Measurements from ENCODE around the gene IGBP1.
"Not testable (repeated sequence)": the region's sequence is repeated elsewhere in the genome, so short reads cannot be mapped to it uniquely, and the experiment has no call there.

The IGBP1 gene

DNA sequence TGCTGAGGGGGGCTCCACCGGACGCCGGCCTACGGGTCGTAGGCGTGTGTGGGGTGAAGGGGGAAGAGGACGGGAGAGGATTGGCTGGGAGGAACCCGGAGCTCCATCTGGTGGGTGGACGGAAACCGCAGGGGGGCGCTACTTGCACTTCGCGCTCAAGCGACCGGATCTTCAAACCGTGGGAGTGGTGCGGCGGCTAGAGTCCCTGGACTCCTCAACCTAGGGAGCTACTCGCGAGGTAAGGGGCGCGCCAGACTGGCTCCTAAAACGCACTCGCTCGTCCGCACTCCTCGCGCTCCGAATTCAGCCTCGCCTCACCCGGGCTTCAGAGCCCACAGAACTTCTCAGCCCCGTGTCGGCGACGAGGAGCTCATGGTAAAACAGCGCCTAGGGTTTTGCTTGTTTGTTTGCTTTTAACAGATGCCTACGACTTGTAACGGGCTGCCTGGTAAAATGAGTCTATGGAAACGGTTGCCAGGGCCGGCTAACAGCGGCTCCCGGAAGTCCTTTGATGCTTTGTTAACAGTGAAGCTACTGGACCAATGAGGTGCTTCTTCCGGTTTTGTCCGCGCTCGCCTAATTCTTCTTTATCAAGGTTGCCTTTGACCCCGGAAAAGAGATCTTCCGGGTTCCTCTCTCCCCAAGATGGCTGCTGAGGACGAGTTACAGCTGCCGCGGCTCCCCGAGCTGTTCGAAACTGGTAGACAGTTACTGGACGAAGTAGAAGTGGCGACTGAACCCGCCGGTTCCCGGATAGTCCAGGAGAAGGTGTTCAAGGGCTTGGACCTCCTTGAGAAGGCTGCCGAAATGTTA is at the start of gene IGBP1:
IGBP1 (plus strand) TSS at position 145 of the 813 bp plus-strand sequence; CDS start at position 646, 501 bp downstream.
- DNase-seq, result peak; percentile 79

DNA sequence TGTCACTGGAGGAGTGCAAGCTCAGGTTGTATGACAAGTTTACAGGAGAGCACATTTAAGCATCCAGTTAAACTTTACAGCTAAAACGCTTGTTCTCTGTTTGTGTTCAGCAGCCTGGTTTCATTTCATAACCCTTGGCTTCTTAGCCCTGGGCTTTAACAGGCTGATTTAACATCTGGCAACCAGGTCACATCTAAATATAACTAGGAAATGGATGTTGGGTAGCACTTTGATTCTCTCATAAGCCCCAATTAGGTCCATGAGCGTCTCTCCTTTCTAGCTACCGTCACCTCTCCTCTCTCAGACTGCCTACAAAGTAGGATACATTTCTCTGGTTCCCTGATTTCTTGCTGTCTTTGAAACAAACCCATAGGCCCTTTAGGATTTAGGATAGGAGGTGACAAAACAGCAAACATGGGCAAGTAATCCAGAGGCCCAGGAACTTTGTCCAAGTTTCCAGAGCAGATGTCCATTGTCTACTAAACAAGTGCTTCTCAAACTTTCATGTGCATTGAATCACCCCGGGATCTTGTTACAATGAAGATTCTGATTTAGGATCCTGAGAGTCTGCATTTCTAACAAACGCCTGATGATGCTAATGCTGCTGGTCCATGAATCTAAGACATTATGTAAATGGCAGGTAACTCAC is 48.5 kb upstream of the IGBP1 start:
- no peak for DNase-seq

DNA sequence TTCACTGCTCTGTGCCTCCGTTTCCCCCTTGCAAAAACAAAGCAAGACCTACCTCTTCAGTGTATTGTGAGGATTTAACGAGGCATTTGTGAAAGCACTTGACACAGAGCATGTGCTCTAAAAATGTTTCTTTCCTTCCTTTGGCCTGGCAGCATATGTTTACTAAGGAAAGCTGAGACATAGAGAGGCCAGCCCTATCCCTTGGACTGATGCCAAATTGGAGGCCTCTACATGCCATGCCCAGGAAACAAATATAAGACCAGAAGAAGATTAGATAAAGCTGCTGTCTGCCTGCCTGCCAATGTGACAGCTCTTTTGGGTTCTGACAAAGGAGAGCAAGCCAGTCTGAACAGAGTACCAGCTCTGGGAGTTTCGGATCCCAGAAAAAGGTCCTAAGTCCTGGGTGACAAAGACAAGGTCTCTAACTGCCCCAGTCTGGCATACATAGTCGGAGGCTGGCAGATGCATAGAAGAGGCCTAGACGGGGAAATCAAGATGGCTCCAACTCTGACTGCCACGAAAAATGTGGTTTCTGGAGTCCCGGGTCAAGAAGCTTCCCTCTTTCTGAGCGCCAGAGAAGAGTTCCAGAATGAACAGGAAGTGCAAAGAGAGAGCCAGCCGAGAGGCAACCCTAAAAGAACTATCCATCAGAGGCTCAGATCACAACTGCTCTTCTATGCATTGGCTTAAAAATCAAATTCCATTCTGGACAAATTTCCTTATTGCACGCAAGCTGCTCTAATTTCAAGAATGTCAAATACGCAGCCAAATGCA is 45.2 kb upstream of the IGBP1 start:
- no peak for DNase-seq

DNA sequence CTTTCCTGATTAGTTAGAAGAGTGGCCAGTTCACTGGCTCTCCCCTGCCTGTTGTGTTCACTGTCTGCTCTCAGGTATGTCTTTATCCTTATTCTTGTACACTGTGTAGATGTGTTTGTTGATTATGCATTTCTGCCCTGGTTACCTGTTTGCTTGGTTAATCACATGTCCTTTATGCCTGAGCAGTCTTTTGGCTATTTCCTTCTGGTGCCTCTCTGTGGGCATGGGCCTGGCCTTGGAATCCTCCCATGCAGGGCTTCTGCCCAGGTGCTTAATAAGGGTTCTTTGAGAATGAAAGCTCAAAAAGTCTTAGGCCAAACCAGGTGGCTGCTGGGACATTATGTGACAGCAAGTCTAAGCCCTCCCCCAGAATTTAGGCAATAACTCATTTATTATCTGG is 44.5 kb upstream of the IGBP1 start:
- DNase-seq, result no peak

DNA sequence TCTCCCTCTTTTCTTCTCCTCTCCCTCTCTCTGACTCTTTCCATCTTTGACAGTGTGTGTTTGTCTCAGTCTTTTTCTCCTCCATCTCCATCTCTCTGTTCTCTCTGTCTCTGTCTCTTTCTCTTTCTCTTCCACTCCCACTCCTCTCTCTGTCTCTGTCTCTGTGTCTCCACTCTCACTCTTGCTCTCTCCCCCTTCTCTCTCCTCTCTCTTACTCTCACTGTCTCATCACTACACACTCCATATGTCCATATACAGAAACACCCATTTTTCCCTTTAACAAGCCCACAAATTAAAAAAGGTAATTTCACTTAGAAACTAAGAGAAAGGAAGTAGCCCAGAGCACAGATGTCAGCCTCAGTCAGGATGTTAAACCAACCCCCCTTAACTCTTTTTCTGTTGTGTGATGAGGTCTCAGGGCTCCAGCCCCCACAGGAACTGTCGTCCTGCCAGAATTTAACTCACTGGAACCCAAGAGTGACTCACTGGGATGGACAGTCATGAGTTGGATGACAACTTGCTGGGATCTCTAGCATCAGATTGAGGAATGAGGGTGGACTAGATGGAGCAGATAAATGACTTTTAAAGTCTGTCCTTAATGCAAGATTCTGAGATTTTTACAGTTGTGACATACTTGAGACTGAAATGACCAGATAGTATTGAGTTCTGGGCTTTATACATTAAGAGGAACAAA is 43.5 kb upstream of the IGBP1 start:
- no peak for DNase-seq

DNA sequence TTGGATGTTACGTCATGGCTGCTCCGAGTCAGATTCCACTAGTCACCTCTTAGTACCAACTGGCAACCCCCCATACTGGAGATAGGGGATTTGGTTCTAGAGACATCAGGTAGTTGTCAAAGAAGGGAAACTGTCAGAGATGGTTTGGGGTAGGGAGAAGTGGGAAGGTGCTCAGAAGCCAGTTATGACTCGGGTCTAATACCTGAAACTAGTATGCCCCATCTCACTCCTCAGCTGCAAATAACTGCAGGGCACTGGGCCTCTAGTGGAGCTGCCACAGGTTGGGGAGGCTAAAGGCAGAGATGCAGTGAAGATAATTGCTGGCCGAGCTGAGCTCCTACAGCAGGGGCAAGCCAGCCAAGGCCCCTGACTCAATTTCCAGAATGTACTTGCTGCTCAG is 41.0 kb upstream of the IGBP1 start:
- DNase-seq, result no peak

DNA sequence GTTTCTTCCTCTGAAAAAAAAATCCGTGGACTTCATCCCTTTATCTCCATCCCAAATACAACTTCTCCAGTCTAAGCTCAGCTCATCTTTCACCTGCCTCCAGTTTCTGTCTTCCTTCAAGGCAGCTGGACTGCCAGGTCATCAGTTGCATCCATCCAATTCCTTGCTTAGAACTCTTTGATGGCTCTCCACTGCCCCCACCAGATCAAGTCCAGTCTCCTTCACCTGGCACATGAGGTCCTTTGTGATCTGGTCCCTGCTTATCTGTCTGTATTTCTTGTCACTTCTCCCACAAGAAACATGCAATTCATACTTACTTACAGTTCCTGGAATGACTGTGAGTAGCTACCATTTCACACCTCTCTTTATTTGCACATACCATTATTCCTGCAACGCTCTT is 37.2 kb upstream of the IGBP1 start:
- peak; percentile 1 for DNase-seq

DNA sequence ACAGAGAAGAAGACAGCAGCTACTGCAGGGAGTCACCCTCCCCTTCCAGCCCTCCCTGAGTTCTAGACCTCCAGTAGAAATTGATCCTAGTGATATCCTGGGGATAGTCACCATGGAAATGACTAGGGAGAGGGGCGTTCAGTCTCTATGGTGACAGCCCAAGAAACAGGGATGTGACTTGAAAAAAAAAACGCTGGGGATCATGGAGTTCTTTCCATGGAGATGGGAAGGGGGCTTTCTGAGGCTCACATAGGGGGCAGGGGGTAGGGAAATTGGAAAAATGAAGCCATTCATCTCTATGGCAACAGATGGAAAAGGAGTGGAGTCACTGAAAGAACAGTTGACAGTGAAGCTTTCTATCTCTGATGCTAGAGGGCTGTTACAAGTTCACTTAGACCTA is 28.0 kb upstream of the IGBP1 start:
- no peak for DNase-seq

DNA sequence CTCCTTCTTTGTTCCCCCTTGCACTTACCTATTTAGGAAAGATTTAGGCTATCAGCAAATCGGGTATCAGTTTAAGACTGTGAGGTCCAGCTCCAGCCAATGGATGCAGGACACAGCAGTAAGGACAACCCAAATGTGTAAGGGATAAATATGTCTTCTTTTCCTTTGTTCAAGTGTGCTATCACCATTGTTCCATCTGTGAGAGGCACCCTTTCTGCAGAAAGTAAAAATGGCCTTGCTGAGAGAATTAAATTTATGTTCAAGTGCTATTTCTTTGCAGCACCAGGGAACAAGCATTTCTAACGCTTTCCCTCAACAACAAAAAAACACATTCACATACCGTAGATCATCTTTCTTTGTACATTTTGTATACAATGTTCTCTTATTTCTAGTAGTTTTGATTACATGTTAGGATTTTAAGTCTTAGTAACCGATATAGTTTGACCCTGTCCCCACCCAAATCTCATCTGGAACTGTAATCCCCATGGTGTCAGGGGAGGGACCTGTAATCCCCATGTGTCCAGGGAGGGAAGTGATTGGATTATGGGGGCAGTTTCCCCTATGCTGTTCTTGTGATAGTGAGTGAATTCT is 21.7 kb upstream of the IGBP1 start:
- not testable (repeated sequence) for DNase-seq

DNA sequence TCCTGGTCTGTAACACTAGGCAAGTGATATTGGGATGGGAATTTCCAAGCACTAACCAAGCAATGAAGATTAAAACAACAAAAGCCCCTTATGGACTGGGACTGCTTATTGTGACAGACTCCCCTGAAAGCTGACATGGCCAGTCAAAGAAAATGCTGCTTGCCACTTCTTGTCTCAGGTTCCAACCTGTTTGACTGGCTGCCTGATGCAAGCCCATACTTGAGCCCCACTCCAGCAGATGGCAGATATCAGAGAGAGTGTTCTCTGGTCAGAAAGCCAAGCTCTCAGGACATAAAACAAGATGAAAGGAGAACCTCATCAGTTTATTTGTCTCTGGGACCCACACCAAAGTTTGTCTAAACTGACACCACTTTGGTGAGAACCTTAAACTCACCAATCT is 15.5 kb upstream of the IGBP1 start:
- DNase-seq, result no peak

DNA sequence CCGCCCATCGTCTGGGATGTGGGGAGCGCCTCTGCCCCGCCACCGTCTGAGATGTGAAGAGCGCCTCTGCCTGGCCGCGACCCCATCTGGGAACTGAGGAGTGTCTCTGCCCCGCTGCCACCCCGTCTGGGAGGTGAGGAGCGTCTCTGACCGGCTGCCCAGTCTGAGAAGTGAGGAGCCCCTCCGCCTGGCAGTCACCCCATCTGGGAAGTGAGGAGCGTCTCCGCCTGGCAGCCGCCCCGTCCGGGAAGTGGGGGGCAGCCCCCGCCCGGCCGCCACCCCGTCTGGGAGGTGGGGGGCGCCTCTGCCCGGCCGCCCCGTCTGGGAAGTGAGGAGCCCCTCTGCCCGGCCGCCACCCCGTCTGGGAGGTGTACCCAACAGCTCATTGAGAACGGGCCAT is 10.2 kb upstream of the IGBP1 start:
- DNase-seq, result not testable (repeated sequence)

DNA sequence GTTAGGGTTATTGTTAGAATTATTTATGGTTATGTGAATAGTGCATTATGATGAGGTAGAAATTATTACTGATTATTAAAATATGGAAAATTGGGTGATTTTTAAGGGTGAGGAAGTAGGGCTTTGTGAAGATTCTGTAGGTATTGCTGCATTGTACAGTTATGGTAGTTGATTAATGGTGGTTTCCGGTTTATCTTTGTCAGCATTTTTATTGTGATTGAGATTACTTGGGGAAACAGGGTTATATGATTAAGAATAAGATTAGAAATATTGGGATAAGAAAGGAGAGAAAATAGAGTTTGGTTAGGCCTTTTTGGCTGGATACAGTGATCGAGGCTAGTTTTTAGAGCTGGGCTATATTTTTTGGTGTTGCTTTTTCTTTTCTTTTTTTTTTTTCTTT is 8.6 kb upstream of the IGBP1 start:
- DNase-seq, result no peak

DNA sequence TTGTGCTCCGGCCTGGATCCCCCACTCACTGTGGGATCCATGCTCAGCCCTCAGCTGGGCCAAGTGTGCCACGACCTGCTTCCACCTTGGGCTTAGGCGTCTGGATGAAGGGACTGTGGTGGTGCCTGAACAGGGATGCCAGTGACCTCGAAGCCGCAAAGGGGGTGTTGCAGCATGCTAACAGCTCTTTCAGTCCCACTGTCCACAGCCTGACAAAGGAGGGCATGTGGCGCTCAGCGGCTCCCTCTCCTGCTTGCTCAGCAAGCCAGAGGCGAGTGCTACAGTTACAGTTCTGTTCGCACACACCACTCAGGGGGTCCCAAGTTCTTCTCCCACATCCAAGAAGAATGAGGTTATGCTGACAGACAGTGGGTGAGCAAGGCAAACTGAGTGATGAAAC is 5.2 kb upstream of the IGBP1 start:
- no peak for DNase-seq

DNA sequence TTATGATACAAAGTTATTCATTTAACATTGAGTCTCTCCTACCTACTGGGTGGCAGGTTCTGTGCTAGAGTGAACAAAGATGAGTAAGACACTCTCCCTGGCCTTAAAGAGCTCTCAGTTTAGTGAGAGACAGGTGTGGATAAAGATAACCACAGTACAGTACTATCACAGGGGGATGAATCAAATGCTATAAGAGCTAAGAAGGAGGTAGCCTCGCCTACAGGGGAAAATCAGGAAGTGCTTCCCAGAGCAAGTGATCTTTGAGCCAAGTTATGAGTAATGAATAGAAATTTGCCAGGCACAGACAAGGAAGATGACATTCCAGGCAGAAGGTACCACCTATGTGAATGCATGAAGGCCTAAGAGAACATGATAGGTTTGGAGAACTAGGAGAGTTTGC is 3.4 kb upstream of the IGBP1 start:
- DNase-seq, result no peak

DNA sequence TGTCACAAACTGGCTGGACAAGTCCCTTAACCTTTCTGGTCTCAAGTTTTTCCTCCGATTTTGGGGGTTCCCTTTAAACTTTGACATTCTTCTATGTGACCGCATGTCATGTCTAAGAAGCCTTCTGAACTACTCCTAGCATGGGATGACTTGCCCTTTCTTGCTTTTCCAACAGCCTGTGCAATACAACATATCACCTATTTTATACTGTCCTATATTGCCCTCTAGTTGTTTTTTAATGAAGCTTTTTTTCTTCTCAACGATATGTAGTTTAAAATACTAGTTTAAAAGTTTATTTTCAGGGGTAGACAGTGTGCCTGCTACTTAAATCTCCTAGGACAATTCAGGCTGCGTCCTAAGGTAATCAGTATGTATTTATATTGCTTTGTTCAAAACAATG is 1.0 kb upstream of the IGBP1 start:
- DNase-seq, result no peak

DNA sequence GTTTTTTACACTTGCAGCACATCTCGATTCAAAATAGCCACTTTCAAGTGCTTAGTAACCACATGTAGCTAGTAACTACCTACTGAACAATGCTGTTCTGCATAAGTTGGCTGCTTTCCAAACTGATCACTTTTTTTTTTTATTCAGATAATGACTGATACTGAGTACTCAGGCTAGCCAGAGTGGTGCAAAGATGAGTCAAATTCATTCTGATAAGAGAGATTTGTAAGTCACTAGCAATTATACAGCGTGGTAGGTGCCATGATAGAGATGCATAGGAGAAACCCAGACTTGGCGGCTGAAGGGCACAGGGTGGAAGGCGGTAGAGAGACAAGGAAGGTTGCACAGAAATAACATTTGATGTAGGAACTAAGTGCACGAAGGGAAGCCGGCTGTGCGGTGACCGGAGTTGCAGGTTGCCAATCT is 357 bp upstream of the IGBP1 start:
- DNase-seq, result no peak

DNA sequence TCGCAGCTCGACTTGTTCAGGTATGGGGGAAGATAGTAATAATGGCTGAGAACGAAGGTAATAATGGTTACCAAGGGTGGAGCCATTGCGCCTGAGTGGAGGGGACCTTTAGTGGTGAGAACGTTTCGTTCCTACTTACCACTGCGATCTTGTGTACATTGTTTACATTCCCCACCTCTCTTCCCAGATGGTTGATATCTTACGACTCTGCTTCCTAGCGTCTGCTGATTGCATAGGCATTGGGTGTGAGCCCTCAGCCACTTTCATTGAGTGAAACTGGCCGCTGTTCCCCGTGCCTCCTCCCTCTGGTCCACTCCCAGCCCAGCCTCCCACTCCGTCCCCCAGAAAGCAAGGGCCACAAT is 850 bp downstream of the IGBP1 start:
- DNase-seq, result no peak

DNA sequence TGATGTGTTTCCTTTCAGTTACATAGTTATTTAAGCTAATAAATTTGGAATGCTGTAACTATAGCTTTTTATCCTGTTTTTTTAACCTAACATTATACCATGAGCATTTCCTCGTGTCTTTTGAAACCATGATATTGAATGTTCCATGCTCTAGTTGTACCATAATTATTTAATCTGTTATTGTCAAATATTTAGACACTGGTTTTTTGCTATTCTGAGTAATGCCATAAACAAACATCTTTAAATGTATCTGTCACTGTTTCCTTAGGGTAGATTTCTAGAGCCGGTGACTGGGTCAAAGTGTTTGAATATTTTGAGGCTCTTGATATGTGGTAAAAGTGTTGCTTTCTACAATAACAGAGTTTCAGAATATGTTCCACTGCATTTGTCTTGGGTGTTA is 5.4 kb downstream of the IGBP1 start:
- DNase-seq, result no peak

DNA sequence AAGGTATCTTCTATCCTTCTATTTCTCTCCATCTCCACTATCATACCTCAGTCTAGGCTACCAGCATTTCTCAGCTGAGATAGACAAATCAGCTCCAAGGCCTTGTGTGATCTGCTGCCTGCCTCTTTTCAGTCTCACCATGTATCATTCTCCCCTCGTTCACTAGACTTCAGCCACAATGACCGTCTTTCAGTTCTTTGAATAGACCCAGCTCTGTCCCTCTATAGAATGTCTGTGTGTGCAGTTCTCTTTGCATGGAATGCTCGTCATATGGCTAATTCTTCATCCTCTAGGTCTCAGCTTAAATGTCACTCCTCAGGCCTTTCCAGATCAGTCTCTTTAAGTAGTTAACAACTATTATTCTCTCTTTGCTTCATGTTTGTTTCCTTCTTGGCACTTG is 6.5 kb downstream of the IGBP1 start:
- no peak for DNase-seq

DNA sequence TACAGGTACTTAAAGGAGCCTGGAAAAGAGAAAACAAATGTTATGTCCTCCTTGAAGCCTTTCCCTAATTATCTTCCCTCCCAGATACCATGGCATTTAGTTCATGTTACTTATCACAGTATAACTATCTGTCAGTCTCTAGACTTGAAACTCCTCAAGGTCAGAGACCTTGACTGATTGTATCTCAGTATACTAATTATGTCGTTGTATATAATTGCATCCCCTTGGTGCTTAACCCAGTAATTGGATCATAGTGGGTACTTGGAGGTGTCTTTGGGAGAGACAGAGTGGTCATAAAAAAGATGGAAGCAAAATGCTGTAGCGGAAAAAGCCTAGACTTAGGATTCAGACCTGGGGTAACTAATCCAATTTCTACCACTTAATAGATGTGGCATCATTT is 8.1 kb downstream of the IGBP1 start:
- no peak for DNase-seq

DNA sequence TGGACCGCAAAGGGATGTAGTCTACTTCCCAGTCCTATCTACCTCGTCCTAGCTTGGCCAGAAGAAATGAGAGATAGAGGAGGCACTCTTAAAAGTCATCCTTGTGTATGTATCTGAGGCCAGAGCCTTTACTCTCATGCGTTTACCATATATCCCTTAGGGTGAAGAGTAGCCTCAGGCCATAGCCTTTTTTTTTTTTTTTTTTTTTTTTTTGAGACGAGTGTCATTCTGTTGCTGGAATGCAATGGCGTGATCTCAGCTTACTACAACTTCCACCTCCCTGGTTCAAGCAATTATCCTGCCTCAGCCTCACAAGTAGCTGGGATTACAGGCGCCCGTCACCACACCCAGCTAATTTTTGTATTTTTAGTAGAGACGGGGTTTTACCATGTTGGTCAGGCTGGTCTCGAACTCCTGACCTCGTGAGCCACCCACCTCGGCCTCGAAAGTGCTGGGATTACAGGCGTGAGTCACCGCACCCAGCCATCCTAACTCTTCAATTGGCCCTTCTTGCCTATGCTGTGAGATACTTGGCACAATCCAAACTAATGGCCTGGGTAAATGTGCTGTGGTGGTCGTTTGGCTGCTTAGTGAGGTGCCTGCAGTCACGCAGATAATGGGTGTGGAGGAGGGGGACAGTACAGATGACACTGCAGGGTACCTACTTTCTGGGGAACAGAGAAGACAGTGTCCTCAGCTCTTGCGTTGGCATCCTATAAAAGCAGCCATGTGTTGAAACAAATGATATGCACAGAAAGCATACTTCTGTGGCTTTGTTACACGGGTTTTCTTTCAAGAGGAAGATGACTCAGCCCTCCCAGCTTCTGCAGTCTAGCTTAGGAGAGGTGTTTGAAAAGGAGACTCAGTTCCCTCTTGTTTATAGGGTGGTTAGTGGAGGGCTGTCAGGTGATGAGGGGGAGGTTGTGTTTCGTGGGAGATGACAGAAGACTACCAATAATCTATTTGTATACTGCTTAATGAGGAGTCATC is 33.6 kb downstream of the IGBP1 start:
- no peak for DNase-seq

Measured in stimulated activated CD4-positive, alpha-beta T cell treated with anti-CD3 and anti-CD28 coated beads, Interleukin-15, amount 100 ng/mL, for 24 hours (primary cell).